HG02840 (cell line): Measurements from ENCODE around the gene GEMIN7.
A peak's percentile ranks its signal among the peaks of the same experiment; 100 is the strongest.

Experiments used
- ATAC-seq: cut with Tn5 transposase; IDR thresholded peaks from one replicate; pipeline ENCODE4 v1.9.1; 2021; ENCODE audit warnings: mild to moderate bottlenecking, moderate library complexity, moderate number of reproducible peaks; ENCODE audit not compliant: unreplicated experiment, low FRiP score

GEMIN7 gene

GRCh38 chr19:45079063-45079910 is at the start of gene GEMIN7:
TSS of gene GEMIN7 (plus strand) at chr19:45079260. CDS start at chr19:45090115, 10,855 bp downstream.
- no peak for ATAC-seq

GRCh38 chr19:45030825-45031224 is 48.2 kb upstream of the GEMIN7 start:
- ATAC-seq = no peak

DNA sequence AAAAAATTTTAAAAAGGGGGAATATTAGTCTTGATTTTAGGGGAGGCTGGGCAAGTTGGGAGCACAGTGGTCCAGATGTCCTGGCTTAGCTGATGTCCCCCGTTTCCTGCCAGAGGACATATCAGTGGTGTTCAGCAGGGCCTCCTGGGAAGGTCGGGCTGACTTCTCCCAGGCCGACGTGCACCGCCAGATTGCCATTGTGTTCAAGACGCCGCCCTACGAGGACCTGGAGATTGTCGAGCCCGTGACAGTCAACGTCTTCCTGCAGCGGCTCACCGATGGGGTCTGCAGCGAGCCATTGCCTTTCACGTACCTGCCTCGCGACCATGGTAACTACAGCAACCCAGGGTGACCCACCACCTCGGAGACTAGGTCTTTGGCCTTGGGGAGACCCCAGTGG is 46.6 kb upstream of the GEMIN7 start:
- no peak for ATAC-seq

DNA sequence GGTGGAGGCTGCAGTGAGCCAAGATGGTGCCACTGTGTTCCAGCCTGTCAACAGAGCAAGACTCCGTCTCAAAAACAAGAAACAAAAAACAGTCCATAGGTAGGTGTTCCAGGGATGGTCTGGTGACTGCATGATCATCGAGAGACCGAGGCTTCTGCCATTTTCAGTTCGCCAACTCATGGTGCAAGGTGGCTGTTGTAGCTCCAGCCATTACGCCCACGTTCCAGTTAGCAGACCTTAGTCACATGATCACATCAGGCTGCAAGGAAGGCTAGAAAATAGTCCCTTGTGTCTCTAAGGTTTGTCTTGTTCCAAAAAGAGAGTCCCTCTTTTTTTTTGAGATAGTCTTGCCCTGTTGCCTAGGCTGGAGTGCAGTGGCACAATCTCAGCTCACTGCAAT is 43.3 kb upstream of the GEMIN7 start:
- ATAC-seq = no peak

DNA sequence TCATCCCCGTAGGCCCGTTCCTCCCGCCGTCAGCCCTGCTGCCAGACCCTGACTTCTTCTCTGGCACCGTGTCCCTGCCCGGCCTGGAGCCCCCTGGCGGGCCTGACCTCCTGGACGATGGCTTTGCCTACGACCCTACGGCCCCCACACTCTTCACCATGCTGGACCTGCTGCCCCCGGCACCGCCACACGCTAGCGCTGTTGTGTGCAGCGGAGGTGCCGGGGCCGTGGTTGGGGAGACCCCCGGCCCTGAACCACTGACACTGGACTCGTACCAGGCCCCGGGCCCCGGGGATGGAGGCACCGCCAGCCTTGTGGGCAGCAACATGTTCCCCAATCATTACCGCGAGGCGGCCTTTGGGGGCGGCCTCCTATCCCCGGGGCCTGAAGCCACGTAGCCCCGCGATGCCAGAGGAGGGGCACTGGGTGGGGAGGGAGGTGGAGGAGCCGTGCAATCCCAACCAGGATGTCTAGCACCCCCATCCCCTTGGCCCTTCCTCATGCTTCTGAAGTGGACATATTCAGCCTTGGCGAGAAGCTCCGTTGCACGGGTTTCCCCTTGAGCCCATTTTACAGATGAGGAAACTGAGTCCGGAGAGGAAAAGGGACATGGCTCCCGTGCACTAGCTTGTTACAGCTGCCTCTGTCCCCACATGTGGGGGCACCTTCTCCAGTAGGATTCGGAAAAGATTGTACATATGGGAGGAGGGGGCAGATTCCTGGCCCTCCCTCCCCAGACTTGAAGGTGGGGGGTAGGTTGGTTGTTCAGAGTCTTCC is 41.5 kb upstream of the GEMIN7 start:
- no peak for ATAC-seq

DNA sequence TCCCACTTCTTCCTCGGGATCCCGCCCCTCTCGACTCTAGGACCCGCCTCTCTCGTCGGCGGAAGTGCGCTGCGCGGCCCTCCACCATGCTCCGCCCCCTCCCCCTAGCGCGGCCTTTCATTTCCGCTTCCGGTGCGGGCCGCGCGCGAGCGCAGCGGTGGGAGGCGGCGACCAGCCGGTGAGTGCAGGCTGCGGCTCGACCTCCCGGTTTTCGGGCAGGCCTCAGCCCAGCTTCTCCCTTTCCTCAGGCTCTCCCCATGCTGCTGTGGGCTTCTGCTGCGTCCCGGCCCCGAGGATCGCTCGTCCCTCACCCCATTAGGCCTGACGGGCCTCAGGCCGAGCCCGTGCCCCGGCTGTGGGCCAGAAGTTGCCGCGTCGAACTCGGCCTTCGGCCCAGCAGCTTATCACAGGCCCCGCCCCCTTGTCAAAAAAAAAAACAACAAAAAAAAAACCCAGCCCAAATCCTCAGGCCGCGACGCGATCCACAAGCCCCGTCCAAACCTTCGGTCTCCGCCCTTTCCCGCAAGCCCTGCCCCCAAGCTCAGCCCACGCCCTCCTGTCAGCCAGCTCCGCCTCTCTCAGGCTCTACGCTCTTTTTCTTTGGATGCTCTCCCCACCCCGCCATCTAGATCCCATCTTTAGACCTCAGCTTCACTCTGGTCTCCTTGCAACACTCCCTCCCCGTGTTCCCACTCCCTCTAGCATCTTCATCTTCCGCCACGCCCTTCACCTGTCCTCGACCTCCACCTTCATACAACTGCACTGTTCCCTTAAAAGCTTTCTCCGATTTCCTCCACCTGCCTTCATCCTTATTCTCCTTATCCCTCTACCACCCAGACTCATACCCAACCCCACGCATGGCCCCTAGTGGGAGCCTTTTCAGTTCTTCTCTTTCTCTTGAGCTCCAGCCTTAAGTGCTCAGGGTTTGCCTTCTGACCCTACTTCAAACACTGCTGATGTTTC is 39.8 kb upstream of the GEMIN7 start, which contains the start of gene CLASRP:
TSS of gene CLASRP (plus strand) at position 115 of the 963 bp plus-strand sequence. CDS start 1,168 bp downstream, outside the sequence.
- peak; percentile 77 for ATAC-seq

DNA sequence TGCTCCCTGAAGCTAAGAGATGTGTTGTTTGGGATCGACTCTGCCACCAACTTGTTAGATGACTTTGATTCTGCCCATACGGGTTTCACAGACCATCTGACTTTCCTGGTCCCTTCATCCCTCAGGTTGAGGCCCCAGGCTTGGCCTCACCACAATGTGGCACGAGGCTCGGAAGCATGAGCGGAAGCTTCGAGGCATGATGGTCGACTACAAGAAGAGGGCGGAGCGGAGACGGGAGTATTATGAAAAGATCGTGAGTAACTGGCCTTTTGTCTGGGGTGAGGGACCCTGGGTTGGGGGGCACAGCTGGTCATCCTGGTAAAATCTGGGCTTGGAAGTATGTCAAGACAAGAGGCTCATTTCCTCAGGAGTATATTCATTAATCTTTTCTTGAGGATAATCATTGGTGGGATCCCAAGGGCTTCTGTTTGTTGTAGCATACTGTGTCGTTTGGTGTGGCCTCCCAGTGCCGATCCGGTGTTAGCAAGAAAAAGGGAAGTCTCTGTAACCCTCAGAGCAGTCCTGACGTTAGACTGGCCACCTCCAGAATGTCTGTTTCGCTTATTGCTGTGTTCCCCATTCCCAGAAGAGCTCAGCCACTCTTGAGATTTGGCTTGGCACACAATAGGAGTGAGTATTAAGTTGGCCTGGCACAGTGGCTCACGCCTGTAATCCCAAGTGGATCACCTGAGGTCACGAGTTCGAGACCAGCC is 38.8 kb upstream of the GEMIN7 start:
- ATAC-seq = no peak

DNA sequence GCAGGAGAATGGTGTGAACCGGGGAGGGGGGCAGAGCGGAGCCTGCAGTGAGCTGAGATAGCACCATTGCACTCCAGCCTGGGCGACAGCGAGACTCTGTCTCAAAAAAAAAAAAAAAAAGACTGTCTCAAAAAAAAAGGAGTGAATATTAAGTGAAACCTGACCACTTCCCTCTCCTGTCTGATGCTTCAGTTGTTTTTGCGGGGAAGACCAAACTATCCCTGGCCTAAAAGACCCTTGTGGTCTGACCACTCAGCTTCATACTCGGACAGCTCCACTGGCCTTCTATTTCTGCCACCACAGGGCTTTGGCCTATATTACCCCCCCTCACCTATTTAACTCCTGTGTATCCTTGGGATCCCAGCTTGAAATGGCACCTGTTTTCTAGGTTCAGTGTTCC is 37.9 kb upstream of the GEMIN7 start:
- no peak for ATAC-seq

- no peak for ATAC-seq
Measured at GRCh38 chr19:45045671-45046353, 33.2 kb upstream of the GEMIN7 start.

DNA sequence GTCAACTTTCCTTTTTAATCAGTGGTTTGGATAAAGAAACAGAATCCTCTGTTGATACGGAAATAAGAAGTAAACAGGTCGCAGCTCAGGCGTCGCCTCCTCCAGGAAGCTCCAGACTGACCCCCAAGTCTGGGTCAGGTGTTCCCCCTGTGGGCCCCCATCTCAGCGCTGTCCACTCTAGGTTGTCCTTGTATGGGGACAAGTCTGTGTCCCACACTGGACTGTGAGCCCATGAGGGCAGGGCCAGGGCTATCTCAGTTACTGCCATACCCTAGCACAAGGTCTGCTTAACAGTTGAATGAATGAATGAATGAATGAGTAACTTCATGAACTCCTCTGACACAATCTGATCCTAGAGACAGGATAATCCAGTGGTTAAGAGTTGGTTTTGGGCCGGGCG is 32.7 kb upstream of the GEMIN7 start:
- no peak for ATAC-seq

GRCh38 chr19:45047188-45047797 is 31.8 kb upstream of the GEMIN7 start:
- ATAC-seq = no peak

GRCh38 chr19:45049073-45049736 is 29.9 kb upstream of the GEMIN7 start:
- ATAC-seq = no peak

DNA sequence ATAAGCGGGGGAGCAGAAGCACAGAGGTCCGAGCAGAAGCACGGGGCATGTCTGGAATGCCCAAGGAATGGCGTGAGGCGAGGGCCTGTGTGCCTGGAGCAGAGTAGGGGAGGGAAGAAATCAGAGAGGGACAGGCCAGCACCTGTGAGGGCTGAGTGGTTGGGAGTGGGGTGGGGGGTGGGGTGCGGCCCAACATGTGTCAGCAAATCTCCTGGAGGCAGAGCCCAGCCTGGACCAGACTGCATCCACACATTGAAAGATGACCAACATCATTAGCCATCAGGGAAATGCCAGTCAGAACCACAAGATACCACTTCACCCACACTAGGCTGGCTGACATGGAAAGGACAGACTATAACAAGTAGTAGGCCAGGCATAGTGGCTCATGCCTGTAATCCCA is 29.0 kb upstream of the GEMIN7 start:
- no peak for ATAC-seq

DNA sequence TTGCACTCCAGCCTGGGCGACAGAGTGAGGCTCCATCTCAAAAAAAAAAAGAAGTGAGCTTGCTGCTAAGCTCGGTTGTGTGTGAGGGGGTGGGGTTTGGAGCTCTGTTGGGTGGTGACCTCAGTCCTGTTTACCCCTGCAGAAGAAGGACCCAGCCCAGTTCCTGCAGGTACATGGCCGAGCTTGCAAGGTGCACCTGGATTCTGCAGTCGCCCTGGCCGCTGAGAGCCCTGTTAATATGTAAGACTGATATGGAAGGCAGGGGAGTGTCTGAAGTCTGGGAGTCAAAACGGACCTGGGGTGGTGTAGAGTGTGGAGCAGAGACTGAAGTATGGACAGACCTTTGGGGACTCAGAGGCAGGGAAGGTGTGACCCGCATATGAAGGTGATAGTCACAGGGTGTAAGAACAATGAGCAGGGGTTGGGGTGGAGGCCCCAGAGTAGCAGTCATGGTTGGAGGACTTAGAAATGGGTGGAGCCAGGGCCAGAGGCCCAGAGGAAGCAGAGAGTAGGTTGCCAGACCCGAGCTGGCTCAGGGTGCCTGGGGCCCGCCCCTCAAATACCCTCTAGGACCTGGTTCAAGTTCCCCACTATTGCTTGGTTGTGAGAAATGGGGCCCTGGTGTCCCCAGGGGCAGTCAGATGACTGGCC is 27.0 kb upstream of the GEMIN7 start:
- no peak for ATAC-seq

DNA sequence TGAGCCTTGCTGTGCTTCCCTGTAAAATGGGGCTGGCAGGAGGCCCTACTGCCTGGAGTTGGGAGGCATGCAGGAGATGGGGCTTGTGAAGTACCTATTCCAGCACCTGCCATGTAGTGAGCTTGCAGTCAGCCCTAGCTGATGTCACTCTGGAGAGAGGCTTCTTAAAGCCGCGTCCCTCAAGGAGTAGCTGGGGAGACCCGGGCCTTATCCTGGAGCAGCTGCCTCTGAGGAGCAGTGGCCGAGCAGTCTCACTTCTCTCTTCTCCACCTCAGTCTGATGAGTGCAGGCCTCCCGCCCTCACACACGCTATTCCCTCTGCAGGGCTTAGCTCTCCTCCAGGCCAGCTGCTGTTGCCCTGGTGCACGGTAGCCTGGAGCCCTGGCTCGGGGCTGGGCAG is 22.2 kb upstream of the GEMIN7 start:
- no peak for ATAC-seq

DNA sequence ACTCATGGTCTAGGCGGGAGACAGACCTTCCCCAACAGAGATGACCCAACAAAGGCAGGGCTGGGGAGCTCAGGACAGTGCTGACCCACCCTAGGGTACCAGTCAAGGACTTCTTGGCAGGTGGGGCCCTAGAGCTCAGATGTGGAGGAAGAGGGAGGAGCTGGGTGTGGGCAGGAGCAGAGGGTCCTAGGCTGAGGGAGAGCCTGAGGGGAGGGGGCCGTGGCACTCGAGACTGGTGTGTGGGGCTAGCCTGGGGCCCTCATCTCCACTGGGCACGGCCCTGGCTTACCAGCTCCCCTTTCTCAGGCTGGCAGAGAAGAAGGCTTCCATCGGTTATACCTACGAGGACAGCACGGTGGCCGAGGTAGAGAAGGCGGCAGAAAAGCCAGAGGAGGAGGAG is 21.6 kb upstream of the GEMIN7 start:
- no peak for ATAC-seq

- ATAC-seq = no peak
Measured at GRCh38 chr19:45058622-45059159, 20.4 kb upstream of the GEMIN7 start.
